Measurements from ENCODE around the gene PDZRN4. TPM values are rescaled to one million over a fixed set of nuclear protein-coding genes. Genes with fewer than 3 reads are reported as not detected.
"Not testable (repeated sequence)": the region's sequence is repeated elsewhere in the genome, so short reads cannot be mapped to it uniquely, and the experiment has no call there.

Gene PDZRN4
- total and polyA plus RNA-seq, 2 of the 4 experiments (the other 2 are of a cell fraction) = not detected

DNA sequence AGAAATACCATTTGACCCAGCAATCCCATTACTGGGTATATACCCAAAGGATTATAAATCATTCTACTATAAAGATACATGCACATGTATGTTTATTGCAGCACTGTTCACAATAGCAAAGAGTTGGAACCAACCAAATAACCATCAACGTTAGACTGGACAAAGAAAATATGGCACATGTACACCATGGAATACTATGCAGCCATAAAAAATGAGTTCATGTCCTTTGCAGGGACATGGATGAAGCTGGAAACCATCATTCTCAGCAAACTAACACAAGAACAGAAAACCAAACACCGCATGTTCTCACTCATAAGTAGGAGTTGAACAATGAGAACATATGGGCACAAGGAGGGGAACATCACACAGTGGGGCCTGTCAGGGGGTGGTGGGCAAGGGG is 97.3 kb downstream of the PDZRN4 start:
- H2BK5ac ChIP-seq (ENCODE audit: low read depth, low read length, poor library complexity, severe bottlenecking); H3K9me3 ChIP-seq (ENCODE audit: control insufficient read depth, insufficient read depth, low read length); H3K4me3 ChIP-seq (ENCODE audit: insufficient read depth, low read depth, low read length); H4K5ac ChIP-seq (ENCODE audit: low read depth, low read length); H2BK15ac ChIP-seq (ENCODE audit: low read depth, low read length); H2BK120ac ChIP-seq (ENCODE audit: low read depth, low read length); H3K14ac ChIP-seq (replicated peaks; ENCODE audit: low read depth, low read length); H3K27me3 ChIP-seq (ENCODE audit: control insufficient read depth, insufficient read depth, low read length); H2AFZ ChIP-seq (replicated peaks; ENCODE audit: low read length, poor library complexity); CTCF ChIA-PET; intact Hi-C loops (cut with micrococcal nuclease); H3K23ac ChIP-seq (ENCODE audit: low read depth, low read length); H3K79me1 ChIP-seq (ENCODE audit: low read depth in 1 of 2, low read length in 2 of 2); H3K36me3 ChIP-seq (ENCODE audit: control insufficient read depth, insufficient read depth, low read length); H4K20me1 ChIP-seq (ENCODE audit: insufficient read depth, low read length); H3K4me2 ChIP-seq (ENCODE audit: low read depth, low read length); H2AK5ac ChIP-seq (ENCODE audit: low read depth, low read length); H4K91ac ChIP-seq (ENCODE audit: insufficient read depth, low read depth, low read length); H4K8ac ChIP-seq (ENCODE audit: low read depth in 2 of 2, low read length in 2 of 2); H2AK9ac ChIP-seq (replicated peaks; ENCODE audit: low read depth, low read length, poor library complexity); H3K9me1 ChIP-seq (ENCODE audit: insufficient read depth, low read length); H2BK20ac ChIP-seq (ENCODE audit: low read depth, low read length); dilution Hi-C loops (cut with HindIII; ENCODE audit: low sequenced_read_pairs, unreplicated experiment); DNase-seq; POLR2A ChIA-PET (ENCODE audit: unreplicated experiment); H3K18ac ChIP-seq (ENCODE audit: low read depth, low read length); BruUV-seq (replicated peaks); H3K4me1 ChIP-seq (ENCODE audit: control insufficient read depth, insufficient read depth, low read length); H3K4ac ChIP-seq (ENCODE audit: low read depth, low read length); ATAC-seq (ENCODE audit: low read depth); H3K27ac ChIP-seq (ENCODE audit: insufficient read depth, low read length); H3K56ac ChIP-seq (ENCODE audit: extremely low read depth, insufficient read depth, low read length); H3K9ac ChIP-seq (ENCODE audit: low read depth, low read length): not testable (repeated sequence)
- in situ Hi-C loops (cut with MboI; ENCODE audit: low sequenced_read_pairs) = loop anchor here (10.0 kb wide), 1 partner anchor 739 kb away; no protein-coding TSS in a partner anchor
- WGBS, 2 experiments (ENCODE audit: extremely low coverage in 2 of 2, insufficient read length in 1 of 2) = no CpG with 5 or more reads among the region's 2 CpGs

All from IMR-90 (cell line).